Testis (tissue), 2 donors: ENCODE data around the gene DDIT3.

Source experiments
- POLR2A ChIP-seq: fragments of 450-650 bp; IDR thresholded peaks from one replicate; pipeline ENCODE4 v1.6.1; 2017; ENCODE audit warnings: antibody characterized with exemption, mild to moderate bottlenecking, moderate library complexity
- TF ChIP-seq, protein P1 (sequence below), 3 experiments: fragments of 450-650 bp in 2 of 3; fragments of 200-600 bp in 1 of 3; sonication (generic) in 1 of 3; IDR thresholded peaks; one replicate each; pipeline ENCODE4 v1.5.1; 2016 to 2019; ENCODE audit warnings: antibody characterized with exemption in 3 of 3, mild to moderate bottlenecking in 2 of 3, moderate library complexity in 1 of 3

DNA sequence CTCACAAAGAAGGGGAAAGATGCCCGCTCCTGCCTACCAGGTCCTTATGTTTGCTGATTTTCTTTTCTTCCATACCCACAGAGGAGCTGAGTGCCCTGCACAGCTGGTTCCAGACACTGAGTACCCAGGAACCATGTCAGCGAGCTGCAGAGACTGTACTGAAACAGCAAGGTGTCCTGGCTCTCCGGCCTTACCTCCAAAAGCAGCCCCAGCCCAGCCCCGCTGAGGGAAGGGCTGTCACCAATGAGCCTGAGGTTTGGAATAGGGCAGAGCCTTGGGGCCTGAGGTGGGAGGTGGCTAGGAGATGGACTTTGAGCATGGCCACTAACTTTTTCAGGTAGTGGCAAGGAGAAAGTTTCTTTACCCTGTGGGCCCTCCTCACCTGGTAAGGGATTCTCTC, 30.2 kb downstream of the DDIT3 start:
- TF ChIP-seq, protein P1, sequence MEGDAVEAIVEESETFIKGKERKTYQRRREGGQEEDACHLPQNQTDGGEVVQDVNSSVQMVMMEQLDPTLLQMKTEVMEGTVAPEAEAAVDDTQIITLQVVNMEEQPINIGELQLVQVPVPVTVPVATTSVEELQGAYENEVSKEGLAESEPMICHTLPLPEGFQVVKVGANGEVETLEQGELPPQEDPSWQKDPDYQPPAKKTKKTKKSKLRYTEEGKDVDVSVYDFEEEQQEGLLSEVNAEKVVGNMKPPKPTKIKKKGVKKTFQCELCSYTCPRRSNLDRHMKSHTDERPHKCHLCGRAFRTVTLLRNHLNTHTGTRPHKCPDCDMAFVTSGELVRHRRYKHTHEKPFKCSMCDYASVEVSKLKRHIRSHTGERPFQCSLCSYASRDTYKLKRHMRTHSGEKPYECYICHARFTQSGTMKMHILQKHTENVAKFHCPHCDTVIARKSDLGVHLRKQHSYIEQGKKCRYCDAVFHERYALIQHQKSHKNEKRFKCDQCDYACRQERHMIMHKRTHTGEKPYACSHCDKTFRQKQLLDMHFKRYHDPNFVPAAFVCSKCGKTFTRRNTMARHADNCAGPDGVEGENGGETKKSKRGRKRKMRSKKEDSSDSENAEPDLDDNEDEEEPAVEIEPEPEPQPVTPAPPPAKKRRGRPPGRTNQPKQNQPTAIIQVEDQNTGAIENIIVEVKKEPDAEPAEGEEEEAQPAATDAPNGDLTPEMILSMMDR (IDR thresholded peaks at IDR 0.05): no peak
- no peak for TF ChIP-seq POLR2A
